Cardiac muscle cell (in vitro differentiated cells and primary cell): ENCODE data around the gene RPS6KA6. TPM values are rescaled to one million over a fixed set of nuclear protein-coding genes. Genes with fewer than 3 reads are reported as not detected.

Experiments used
- DNase-seq, 2 donors: peaks; one replicate each; pipeline versions ENCODE4 v3.0.0 to v3.0.0-alpha.2; 2010 to 2017; ENCODE audit warnings: low read depth in 1 of 2, low spot score in 1 of 2
- H3K27ac ChIP-seq: fragments of 200-600 bp; sonication (generic); 2 replicates; pipeline ENCODE4 v1.5.1; 2016
- H3K27me3 ChIP-seq: fragments of 200-600 bp; sonication (generic); 2 replicates; pipeline ENCODE4 v1.6.0; 2016; ENCODE audit warnings: control low read depth
- H3K36me3 ChIP-seq: fragments of 200-600 bp; sonication (generic); 2 replicates; pipeline ENCODE4 v1.5.1; 2016; ENCODE audit warnings: control low read depth
- H3K4me1 ChIP-seq: fragments of 200-600 bp; sonication (generic); 2 replicates; pipeline ENCODE4 v1.8.1; 2017; ENCODE audit warnings: low read depth, mild to moderate bottlenecking, mixed run types
- H3K4me3 ChIP-seq: fragments of 200-600 bp; sonication (generic); 2 replicates; pipeline ENCODE4 v1.5.1; 2016; ENCODE audit warnings: mild to moderate bottlenecking
- H3K9me3 ChIP-seq: fragments of 200-600 bp; sonication (generic); 2 replicates; pipeline ENCODE4 v1.5.1; 2017; ENCODE audit warnings: low read depth, mild to moderate bottlenecking, control low read depth
- polyA plus RNA-seq: library from polyadenylated mRNA; unstranded; fragments of >200 nt; fragmentation: Nextera tagmentation; extraction: Ambion mirVana; gene quantifications from 2 replicates; pipeline ENCODE4 v1.2.1, GENCODE V29; 2016
- total RNA-seq: library from RNA; depleted of rRNA; stranded (reverse); fragments of >200 nt; gene quantifications from 2 replicates; pipeline ENCODE4 v1.2.3, GENCODE V29; 2016
- TF ChIP-seq, protein P1 (sequence below): IDR thresholded peaks from 2 replicates; pipeline ENCODE4 v1.5.1; 2012; ENCODE audit warnings: low read depth, mild to moderate bottlenecking, low read length

The RPS6KA6 gene
- total and polyA plus RNA-seq, 2 experiments from 2014 or later = 1.4 to 3.3 TPM

DNA sequence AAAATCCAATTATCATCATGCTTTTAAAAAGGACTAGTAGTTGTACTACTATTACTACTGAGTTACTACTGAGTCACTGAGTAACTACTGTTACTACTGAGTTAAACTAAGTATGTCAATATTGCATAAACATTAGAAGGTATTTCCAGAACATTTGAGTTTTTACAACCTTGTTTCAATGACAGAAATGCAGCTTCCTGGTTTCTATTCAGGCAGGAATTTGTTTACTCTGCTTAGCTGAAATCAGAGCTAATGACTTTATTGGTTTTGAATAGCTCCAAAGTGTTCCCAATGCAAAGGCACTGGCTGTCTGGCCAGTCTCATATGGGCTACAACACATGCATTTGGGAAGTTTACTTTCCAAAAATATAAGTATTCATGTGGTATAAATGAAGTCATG lies 12.0 kb downstream of the RPS6KA6 start:
- Histone ChIP-seq H3K36me3 (no peaks in the 10 kb centered on the region), H3K4me3 (no peak overlapping the region), H3K4me1 (no peaks in the 10 kb centered on the region), H3K9me3 (no peaks in the 10 kb centered on the region), H3K27ac (no peak overlapping the region), H3K27me3 (no peaks in the 10 kb centered on the region)
- no peak for DNase-seq
- TF ChIP-seq, protein P1, sequence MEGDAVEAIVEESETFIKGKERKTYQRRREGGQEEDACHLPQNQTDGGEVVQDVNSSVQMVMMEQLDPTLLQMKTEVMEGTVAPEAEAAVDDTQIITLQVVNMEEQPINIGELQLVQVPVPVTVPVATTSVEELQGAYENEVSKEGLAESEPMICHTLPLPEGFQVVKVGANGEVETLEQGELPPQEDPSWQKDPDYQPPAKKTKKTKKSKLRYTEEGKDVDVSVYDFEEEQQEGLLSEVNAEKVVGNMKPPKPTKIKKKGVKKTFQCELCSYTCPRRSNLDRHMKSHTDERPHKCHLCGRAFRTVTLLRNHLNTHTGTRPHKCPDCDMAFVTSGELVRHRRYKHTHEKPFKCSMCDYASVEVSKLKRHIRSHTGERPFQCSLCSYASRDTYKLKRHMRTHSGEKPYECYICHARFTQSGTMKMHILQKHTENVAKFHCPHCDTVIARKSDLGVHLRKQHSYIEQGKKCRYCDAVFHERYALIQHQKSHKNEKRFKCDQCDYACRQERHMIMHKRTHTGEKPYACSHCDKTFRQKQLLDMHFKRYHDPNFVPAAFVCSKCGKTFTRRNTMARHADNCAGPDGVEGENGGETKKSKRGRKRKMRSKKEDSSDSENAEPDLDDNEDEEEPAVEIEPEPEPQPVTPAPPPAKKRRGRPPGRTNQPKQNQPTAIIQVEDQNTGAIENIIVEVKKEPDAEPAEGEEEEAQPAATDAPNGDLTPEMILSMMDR = no peak

DNA sequence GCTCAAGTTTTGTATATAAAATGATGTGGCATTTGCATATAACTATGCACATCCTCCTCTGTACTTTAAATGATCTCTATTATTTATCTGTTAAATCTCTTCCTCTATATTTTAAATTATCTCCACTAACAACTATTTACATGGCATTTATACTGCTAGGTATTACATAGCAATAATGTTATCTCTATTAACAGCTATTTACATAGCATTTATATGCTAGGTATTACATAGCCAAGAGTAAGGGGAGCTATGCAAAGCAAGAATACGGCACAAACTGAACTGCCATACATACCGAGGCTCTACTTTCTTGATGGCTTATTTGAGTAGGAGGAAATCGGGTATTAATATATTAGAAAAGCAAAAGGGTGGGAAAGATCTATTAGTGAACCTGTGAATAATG lies 12.7 kb downstream of the RPS6KA6 start:
- no peaks in the 10 kb centered on the region for H3K36me3 ChIP-seq
- no peaks in the 10 kb centered on the region for H3K4me1 ChIP-seq
- no peaks in the 10 kb centered on the region for H3K9me3 ChIP-seq
- no peaks in the 10 kb centered on the region for H3K27me3 ChIP-seq
- DNase-seq = no peak
- H3K4me3 ChIP-seq = no peak overlapping the region
- H3K27ac ChIP-seq = no peak overlapping the region
- TF ChIP-seq, protein P1 = no peak

GRCh38 chrX:84174348-84174747 lies 13.7 kb downstream of the RPS6KA6 start:
- TF ChIP-seq, protein P1 = no peak

DNA sequence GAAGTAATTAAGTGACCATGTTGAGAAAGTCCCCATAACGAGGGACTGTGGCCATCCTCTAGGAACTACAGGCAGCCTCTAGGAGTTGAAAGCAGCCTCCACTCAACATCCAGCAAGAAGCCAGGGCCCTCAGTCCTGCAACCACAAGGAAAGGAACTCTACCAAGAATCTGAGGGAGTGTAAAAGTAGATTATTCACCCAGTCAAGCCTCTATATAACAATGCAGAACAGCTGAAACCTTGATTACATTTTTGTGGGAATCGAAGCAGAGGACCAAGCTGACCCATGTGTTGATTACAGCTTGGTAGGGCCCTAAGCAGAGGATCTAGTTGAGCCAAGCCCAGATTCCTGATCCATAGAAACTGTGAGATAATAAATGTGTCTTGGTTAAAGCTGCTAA lies 17.1 kb downstream of the RPS6KA6 start:
- TF ChIP-seq, protein P1 = no peak
- Histone ChIP-seq H3K27ac (no peak overlapping the region), H3K4me1 (no peaks in the 10 kb centered on the region), H3K27me3 (no peaks in the 10 kb centered on the region), H3K9me3 (no peaks in the 10 kb centered on the region), H3K4me3 (no peak overlapping the region), H3K36me3 (no peaks in the 10 kb centered on the region)
- DNase-seq = no peak

More at GRCh38 chrX:84174348-84174747, 13.7 kb downstream of the RPS6KA6 start:
- H3K27ac ChIP-seq = no peak overlapping the region
- no peaks in the 10 kb centered on the region for H3K4me1 ChIP-seq
- H3K9me3 ChIP-seq = no peaks in the 10 kb centered on the region
- DNase-seq = no peak
- no peak overlapping the region for H3K4me3 ChIP-seq
- no peaks in the 10 kb centered on the region for H3K36me3 ChIP-seq
- H3K27me3 ChIP-seq = no peaks in the 10 kb centered on the region

DNA sequence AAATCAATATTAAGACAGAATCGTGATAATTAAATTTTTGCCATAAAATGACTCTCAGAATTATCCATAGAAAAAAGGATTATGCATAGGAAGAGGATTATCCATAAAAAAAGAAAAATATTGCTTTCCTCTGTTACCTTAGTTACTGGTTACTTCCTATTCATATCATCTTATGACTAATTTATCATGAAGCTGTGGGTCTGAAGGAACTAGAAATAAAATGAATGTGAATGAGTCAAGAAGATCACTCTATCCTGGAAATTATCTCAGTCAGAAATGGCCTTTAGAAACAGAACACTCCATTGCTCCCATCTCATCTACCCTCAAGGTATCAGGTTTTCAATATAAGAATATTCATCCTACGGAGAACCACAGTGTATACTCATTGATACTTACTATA lies 19.4 kb downstream of the RPS6KA6 start:
- Histone ChIP-seq H3K36me3 (no peaks in the 10 kb centered on the region), H3K27me3 (no peaks in the 10 kb centered on the region), H3K27ac (no peak overlapping the region), H3K9me3 (no peaks in the 10 kb centered on the region), H3K4me3 (no peak overlapping the region), H3K4me1 (no peaks in the 10 kb centered on the region)
- TF ChIP-seq, protein P1 = no peak
- DNase-seq = no peak

DNA sequence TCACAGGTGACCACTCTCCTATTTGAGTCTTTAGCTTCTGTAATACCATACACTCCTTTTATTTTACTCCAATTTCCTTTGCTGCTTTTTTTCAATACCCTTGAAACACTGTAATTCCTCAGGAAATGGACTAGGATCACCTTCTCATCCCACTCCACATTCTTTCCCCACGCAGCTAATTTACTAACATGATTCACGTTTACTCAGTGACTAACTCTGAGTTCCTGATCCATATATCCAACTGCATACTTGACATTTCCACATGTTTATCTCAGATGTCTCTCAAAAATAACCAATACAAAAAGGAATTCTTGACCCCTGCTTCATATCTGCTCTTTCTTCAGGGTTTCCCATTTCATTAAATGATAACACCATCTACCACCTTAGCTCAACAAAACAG lies 19.9 kb downstream of the RPS6KA6 start:
- TF ChIP-seq, protein P1 = no peak
- Histone ChIP-seq H3K9me3 (no peaks in the 10 kb centered on the region), H3K27me3 (no peaks in the 10 kb centered on the region), H3K27ac (no peak overlapping the region), H3K36me3 (no peaks in the 10 kb centered on the region), H3K4me3 (no peak overlapping the region), H3K4me1 (no peaks in the 10 kb centered on the region)
- no peak for DNase-seq
